Stimulated activated naive CD8-positive, alpha-beta T cell treated with anti-CD3 and anti-CD28 coated beads, Interleukin-15, amount 100 ng/mL, for 72 hours (primary cell): ENCODE data around the gene ELFN2.
"Not testable (repeated sequence)": the region's sequence is repeated elsewhere in the genome, so short reads cannot be mapped to it uniquely, and the experiment has no call there.

Source experiments
- ATAC-seq: fragments of 150-1000 bp; cut with Tn5 transposase; 2 replicates; pipeline ENCODE4 v1.10.0; 2021; ENCODE audit warnings: mild to moderate bottlenecking, moderate library complexity
- DNase-seq, 2 donors: peaks; one replicate each; pipeline ENCODE4 v3.0.0; 2021 to 2022
- H3K27ac Mint-ChIP-seq, 2 donors: one replicate each; pipeline ENCODE4 v1.8.0; 2022; ENCODE audit warnings: mild to moderate bottlenecking in 2 of 2, mixed read lengths in 2 of 2, moderate library complexity in 2 of 2
- H3K27me3 Mint-ChIP-seq: one replicate; pipeline ENCODE4 v1.8.0; 2022; ENCODE audit warnings: mixed read lengths
- H3K4me1 Mint-ChIP-seq: one replicate; pipeline ENCODE4 v1.8.0; 2022; ENCODE audit warnings: mild to moderate bottlenecking, mixed read lengths
- H3K4me3 Mint-ChIP-seq, 2 donors: one replicate each; pipeline ENCODE4 v1.8.0; 2022; ENCODE audit warnings: mild to moderate bottlenecking in 2 of 2, mixed read lengths in 2 of 2, moderate library complexity in 1 of 2
- H3K9me3 Mint-ChIP-seq, 2 donors: one replicate each; pipeline ENCODE4 v1.8.0; 2022; ENCODE audit warnings: mixed read lengths in 2 of 2

ELFN2 gene

GRCh38 chr22:37410174-37411055 is 16.9 kb downstream of the ELFN2 start:
- no peak for DNase-seq
- H3K4me3 Mint-ChIP-seq, result no peak overlapping the region
- H3K4me1 Mint-ChIP-seq, result peaks cover 36% of the 10 kb centered on the region
- peak overlapping the region in 1 of 2 donors; percentile 21 for H3K27ac Mint-ChIP-seq
- ATAC-seq, result peak; percentile 37
- peaks cover 43% of the 10 kb centered on the region for H3K27me3 Mint-ChIP-seq
- H3K9me3 Mint-ChIP-seq, result no peaks in the 10 kb centered on the region

DNA sequence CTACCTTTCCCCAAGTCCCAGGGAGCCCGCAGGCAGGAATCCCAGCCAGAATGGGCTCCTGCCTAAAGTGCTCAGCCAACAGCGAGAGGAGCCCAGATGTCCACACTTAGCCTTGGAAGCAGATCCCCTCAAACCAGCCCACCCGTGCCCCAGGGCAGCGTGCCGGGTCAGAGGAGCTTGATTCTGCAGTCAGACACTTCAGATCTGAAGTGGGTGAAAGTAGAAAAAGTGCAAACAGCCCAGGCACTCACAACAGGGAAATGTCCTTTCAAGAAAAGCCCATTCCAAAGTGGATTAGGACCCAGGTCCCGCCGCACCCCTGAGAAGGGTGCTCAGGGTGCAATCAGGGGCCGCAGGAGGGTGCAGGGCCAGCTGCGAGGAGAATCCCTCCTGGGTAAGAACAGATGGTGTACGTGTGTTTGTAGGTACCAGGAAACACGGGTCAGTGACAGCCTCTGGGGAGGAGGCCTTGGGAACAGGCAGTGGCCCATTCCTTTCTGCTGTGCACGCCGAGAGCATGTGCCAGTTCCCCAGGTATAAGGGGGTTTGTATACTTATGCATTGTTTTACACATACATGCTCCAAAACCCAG is 17.7 kb downstream of the ELFN2 start:
- Mint-ChIP-seq H3K4me3 (no peak overlapping the region), H3K27ac (no peak overlapping the region), H3K27me3 (peaks cover 35% of the 10 kb centered on the region), H3K4me1 (peaks cover 36% of the 10 kb centered on the region), H3K9me3 (no peaks in the 10 kb centered on the region)
- ATAC-seq (no peak), DNase-seq (no peak)

DNA sequence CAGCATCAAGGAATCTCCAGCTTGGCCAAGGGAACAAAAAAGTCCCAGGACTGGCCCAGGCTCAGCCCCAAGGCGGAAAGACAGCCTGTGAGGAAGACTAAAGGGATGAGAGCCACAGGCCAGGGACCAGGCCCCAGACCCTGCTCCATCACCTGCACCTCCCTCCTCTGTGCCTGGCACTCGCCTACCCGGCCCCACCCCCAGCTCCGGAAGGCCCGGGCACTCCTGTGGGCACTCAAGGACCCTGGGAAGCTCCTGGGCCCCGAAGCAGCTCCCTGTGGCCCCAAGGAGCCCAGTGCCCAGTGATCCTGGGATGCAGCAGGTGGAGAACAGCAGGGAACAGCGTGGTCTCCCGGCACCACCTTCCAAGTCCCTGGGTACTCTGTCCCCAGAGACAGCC is 18.2 kb downstream of the ELFN2 start:
- Mint-ChIP-seq H3K9me3 (no peaks in the 10 kb centered on the region), H3K4me1 (peaks cover 36% of the 10 kb centered on the region), H3K27ac (no peak overlapping the region), H3K27me3 (peaks cover 31% of the 10 kb centered on the region), H3K4me3 (no peak overlapping the region)
- DNase-seq, result no peak
- no peak for ATAC-seq

DNA sequence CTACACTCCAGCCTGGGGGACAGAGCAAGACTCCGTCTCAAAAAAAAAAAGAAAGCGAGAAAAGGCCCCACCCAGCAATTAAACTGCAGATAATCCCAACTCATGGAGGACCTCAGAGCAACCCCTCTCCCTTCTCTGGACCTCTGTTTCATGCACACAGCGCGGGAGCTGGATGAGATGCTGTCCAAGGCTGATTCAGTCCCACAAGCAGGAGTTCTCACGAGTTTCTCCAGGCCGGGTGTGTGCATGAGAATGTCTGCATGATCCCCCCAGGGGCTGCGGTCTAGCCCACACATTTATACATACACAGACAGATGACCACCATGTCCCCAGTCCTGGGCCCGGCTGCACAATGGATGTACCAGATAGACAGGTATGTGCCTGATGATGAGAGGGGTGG is 19.4 kb downstream of the ELFN2 start:
- H3K27me3 Mint-ChIP-seq, result peaks cover 19% of the 10 kb centered on the region
- ATAC-seq, result no peak
- H3K4me1 Mint-ChIP-seq, result peaks cover 31% of the 10 kb centered on the region
- DNase-seq, result no peak
- no peak overlapping the region for H3K27ac Mint-ChIP-seq
- H3K9me3 Mint-ChIP-seq, result no peaks in the 10 kb centered on the region
- no peak overlapping the region for H3K4me3 Mint-ChIP-seq

- no peak for DNase-seq
- Mint-ChIP-seq H3K4me1 (peaks cover 19% of the 10 kb centered on the region), H3K27ac (no peak overlapping the region), H3K9me3 (no peaks in the 10 kb centered on the region), H3K4me3 (no peak overlapping the region), H3K27me3 (peaks cover 8% of the 10 kb centered on the region)
- ATAC-seq, result no peak
Measured at GRCh38 chr22:37406441-37407235, 20.6 kb downstream of the ELFN2 start.

- Mint-ChIP-seq H3K4me3 (no peak overlapping the region), H3K27me3 (no peaks in the 10 kb centered on the region), H3K4me1 (no peaks in the 10 kb centered on the region), H3K9me3 (no peaks in the 10 kb centered on the region), H3K27ac (no peak overlapping the region)
- no peak for ATAC-seq
- DNase-seq, result no peak
Measured at GRCh38 chr22:37404091-37404490, 23.2 kb downstream of the ELFN2 start.

DNA sequence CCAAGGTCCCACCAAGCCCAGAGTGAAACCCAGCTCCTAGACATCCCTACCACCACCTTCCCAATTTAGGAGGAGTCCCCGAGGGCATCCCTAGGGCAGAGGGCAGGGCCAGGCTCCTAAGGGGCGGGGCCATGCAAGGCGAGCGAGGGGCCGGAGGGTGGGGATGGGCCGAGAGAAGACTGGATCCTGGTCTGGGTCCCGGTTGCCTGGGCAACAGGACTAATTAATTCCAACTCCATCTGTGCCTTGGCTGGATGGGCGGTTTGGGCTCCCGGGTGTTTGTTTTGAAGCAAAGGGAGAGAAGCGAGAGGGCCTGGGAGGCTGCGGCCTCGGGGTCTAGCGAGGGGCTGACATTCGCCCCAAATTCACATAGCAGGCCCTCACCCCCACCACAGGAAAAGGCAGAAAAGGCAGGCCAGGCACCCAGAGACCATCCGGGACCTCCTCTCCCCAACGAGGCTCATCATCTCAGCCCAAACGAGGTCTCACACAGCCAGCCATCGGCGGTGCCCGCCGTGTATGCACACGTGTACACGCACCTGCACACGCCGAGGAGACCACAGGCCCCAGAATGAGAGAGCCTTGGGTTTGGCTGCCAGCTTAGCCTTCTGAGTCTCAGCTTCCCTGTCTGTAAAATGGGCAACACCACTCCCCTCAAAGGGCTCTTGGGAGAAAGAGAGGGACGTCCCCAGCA is 23.9 kb downstream of the ELFN2 start:
- H3K4me1 Mint-ChIP-seq, result no peaks in the 10 kb centered on the region
- no peak for ATAC-seq
- DNase-seq, result no peak
- H3K27me3 Mint-ChIP-seq, result no peaks in the 10 kb centered on the region
- H3K27ac Mint-ChIP-seq, result no peak overlapping the region
- no peak overlapping the region for H3K4me3 Mint-ChIP-seq
- H3K9me3 Mint-ChIP-seq, result no peaks in the 10 kb centered on the region

GRCh38 chr22:37402184-37402506 is 25.1 kb downstream of the ELFN2 start:
- no peak overlapping the region for H3K4me3 Mint-ChIP-seq
- peak overlapping the region in 1 of 2 donors; percentile 8 for H3K27ac Mint-ChIP-seq
- H3K9me3 Mint-ChIP-seq, result no peaks in the 10 kb centered on the region
- ATAC-seq, result no peak
- no peaks in the 10 kb centered on the region for H3K4me1 Mint-ChIP-seq
- no peak for DNase-seq
- peaks cover 3% of the 10 kb centered on the region for H3K27me3 Mint-ChIP-seq

- Mint-ChIP-seq H3K9me3 (no peaks in the 10 kb centered on the region), H3K4me3 (no peak overlapping the region), H3K27me3 (peaks cover 8% of the 10 kb centered on the region), H3K4me1 (no peaks in the 10 kb centered on the region), H3K27ac (peak overlapping the region in 1 of 2 donors; percentile 8)
- DNase-seq, result no peak
- ATAC-seq, result no peak
Measured at GRCh38 chr22:37401401-37402183, 25.7 kb downstream of the ELFN2 start.

DNA sequence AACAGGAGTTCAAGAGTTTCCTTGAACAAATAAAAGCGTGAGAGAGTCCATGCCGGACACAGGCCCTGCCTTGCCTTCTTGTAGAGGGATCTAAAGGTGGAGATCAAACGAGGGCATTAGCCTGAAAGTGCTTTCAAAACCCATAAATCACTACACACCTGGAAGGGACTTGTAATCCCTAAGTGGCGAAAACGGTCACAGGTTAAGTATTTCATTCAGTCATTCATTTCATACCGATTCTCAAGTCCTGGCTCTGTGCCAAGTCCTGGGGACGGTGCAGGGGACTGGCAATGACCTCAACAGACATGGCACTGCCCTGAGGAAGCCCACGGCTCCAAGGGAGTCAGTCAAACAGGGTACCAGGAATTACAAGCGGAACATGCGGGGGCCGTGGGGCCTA is 26.6 kb downstream of the ELFN2 start:
- H3K4me3 Mint-ChIP-seq, result no peak overlapping the region
- ATAC-seq, result no peak
- DNase-seq, result no peak
- peaks cover 11% of the 10 kb centered on the region for H3K27me3 Mint-ChIP-seq
- H3K27ac Mint-ChIP-seq, result no peak overlapping the region
- H3K9me3 Mint-ChIP-seq, result no peaks in the 10 kb centered on the region
- H3K4me1 Mint-ChIP-seq, result no peaks in the 10 kb centered on the region

DNA sequence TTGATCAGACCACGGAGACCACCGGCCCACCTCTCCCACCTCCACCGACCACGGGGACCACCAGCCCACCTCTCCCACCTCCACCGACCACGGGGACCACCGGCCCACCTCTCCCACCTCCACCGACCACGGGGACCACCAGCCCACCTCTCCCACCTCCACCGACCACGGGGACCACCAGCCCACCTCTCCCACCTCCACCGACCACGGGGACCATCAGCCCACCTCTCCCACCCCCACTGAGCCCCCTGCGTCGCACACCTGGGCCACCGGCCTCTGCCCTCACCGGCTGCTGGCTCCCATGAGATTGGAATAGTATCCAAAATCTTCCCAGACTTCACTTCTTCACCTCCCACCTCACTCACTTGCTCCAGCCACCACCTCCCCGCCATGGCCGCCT is 27.8 kb downstream of the ELFN2 start:
- Mint-ChIP-seq H3K27ac (peak overlapping the region in 1 of 2 donors; percentile 90), H3K27me3 (peaks cover 11% of the 10 kb centered on the region)
- ATAC-seq, DNase-seq, H3K4me3 Mint-ChIP-seq, H3K4me1 Mint-ChIP-seq, H3K9me3 Mint-ChIP-seq: not testable (repeated sequence)

- H3K4me1 Mint-ChIP-seq, result no peaks in the 10 kb centered on the region
- ATAC-seq, result no peak
Measured at GRCh38 chr22:37397226-37397625, 30.1 kb downstream of the ELFN2 start.

DNA sequence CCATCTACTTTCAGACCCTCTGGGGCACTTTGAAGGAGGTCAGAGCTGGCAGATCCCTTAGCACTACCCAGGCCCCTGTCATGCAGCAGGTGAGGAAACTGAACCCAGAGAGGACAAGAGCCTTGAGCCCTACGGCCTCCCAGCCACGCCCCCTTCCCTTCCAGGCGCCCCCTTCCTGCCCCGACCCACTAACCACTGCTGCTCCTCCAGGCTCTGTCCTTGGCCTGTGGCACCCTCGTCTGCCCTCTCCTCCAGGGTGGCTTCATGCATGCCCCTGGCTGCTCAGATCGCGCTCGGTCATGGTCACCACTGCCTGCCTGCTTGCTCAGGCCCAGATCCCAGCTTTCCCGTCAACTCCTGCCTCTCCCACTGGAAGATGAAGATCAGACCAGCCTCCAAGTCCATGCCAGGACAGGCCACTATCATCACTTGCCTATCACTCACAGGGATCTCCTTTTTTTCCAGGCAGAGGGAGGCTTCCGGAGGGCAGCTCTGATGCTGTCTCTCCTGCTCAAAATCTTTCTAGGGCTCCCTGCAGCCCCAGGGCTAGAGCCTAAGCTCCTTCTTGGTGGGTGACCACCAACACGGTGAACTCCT is 30.7 kb downstream of the ELFN2 start:
- H3K4me3 Mint-ChIP-seq, result no peak overlapping the region
- no peak for ATAC-seq
- H3K4me1 Mint-ChIP-seq, result no peaks in the 10 kb centered on the region
- peaks cover 11% of the 10 kb centered on the region for H3K27me3 Mint-ChIP-seq
- H3K9me3 Mint-ChIP-seq, result no peaks in the 10 kb centered on the region
- DNase-seq, result no peak
- peak overlapping the region in 1 of 2 donors; percentile 16 for H3K27ac Mint-ChIP-seq

More at GRCh38 chr22:37397226-37397625, 30.1 kb downstream of the ELFN2 start:
- no peak for DNase-seq
- Mint-ChIP-seq H3K9me3 (no peaks in the 10 kb centered on the region), H3K4me3 (no peak overlapping the region), H3K27me3 (peaks cover 11% of the 10 kb centered on the region), H3K27ac (no peak overlapping the region)

GRCh38 chr22:37394341-37394740 is 32.9 kb downstream of the ELFN2 start:
- Mint-ChIP-seq H3K9me3 (no peaks in the 10 kb centered on the region), H3K27ac (peak overlapping the region in 1 of 2 donors; percentile 6), H3K4me1 (no peaks in the 10 kb centered on the region), H3K4me3 (no peak overlapping the region), H3K27me3 (peaks cover 11% of the 10 kb centered on the region)
- ATAC-seq (no peak), DNase-seq (no peak)
